Retinal pigment epithelial cell (primary cell): ENCODE data around the gene GNB1L.
"Not testable (repeated sequence)": the region's sequence is repeated elsewhere in the genome, so short reads cannot be mapped to it uniquely, and the experiment has no call there.

ENCODE experiments used
- DNase-seq: peaks from one replicate; pipeline ENCODE4 v3.0.0-alpha.2; 2010; ENCODE audit warnings: low read depth
- H3K4me3 ChIP-seq: 2 replicates; pipeline ENCODE4 v1.5.1; 2011; ENCODE audit warnings: mild to moderate bottlenecking, low read length, control low read depth, moderate library complexity
- TF ChIP-seq, protein P1 (sequence below): conservative IDR thresholded peaks from 2 replicates; pipeline ENCODE4 v1.5.1; 2011; ENCODE audit warnings: low read depth, low read length, control low read depth, inconsistent platforms

Gene GNB1L

DNA sequence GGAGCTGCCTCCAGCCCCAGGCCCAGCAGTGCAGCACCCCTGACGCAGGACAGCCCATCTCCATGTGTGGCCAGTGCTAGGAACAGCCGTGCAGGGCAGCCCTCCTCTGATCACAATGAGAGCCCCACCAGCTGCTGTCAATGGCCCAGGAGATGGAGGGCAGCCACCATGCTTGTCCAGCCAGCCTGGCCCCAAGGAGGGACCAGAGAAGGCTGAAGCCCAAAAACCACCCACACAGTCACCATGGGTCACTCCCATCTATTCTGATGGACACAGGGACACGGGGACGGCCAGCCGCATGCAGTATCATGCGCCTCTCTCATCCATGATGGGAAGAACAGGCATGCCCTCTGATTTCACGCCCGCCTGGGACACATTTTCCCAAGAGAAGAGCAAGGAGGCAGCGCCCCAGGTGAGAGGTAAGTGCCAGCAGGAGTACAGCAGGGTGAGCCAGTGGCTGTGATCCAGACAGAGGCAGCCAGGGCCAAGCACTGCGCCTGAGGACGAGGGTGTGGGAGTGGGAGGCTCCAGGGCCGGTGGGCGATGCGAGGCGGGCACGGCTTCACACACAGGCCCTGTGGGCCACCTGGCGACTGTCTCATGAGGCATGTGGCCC is 33.6 kb upstream of the GNB1L start:
- DNase-seq = no peak
- TF ChIP-seq, protein P1, sequence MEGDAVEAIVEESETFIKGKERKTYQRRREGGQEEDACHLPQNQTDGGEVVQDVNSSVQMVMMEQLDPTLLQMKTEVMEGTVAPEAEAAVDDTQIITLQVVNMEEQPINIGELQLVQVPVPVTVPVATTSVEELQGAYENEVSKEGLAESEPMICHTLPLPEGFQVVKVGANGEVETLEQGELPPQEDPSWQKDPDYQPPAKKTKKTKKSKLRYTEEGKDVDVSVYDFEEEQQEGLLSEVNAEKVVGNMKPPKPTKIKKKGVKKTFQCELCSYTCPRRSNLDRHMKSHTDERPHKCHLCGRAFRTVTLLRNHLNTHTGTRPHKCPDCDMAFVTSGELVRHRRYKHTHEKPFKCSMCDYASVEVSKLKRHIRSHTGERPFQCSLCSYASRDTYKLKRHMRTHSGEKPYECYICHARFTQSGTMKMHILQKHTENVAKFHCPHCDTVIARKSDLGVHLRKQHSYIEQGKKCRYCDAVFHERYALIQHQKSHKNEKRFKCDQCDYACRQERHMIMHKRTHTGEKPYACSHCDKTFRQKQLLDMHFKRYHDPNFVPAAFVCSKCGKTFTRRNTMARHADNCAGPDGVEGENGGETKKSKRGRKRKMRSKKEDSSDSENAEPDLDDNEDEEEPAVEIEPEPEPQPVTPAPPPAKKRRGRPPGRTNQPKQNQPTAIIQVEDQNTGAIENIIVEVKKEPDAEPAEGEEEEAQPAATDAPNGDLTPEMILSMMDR = no peak
- H3K4me3 ChIP-seq = no peak overlapping the region

DNA sequence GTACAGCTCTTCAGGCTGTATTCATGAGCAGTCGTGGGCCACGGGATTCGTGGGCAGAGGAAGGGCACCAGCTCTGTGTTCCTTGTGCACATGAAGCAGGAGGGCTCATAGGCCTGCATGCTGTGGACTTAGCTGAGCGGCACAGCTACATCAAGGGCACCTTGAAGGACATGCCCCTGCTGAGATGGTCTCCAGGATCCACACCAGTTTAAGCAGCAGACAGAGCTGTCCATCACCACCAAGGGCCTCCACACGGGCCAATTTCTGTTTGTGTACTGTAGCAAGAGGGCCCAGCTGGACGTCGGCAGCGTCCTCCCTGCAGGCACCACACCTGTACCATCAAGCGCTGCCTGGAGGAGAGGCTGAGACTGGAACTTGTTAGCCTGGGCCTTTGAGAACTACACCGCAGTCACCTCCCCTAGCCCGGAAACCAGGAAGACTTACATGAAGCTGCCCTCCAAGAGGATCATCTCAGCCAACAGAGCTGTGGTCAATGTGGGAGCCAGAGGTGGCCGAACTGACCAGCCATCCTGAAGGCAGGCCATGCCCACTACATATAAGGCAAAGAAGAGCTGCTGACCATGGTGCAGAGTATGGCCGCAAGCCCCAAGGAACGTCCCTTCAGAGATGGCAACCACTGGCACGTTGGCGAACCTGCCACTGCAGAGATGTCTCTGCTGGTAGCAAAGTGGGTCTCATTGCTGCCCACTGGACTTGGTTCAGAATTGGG is 32.7 kb upstream of the GNB1L start:
- no peak for DNase-seq
- TF ChIP-seq, protein P1 = no peak
- no peak overlapping the region for H3K4me3 ChIP-seq

DNA sequence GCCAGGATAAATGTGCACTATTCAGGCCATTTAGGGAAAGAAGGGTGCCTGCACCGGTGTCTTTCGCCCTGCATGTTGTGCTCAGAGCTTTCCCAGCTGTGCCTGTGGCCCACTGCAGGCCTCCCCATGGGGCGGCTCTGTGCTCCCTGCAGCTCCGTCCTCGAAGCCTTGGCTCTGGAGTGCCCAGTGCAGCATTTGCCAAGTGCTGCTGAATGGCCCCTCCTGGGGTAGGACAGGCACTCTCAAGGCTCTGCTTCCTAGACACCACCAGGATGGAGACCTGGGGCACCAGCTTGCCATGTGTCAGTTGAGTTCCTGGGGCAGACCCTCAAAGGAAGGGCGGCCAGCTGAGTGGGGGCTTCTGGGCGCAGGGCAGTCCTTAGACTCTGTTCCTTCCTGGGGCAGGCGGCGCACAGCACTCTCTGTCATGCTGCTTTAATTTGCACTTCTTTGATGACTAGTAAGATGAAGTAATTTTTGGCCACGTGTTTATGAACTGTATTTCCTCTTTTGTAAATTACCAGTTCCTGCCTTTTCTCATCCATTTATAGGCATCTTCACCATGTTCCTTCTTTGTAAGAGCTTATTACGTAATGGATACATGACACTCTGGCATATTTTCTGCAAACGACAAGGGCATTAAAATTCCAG is 32.1 kb upstream of the GNB1L start:
- DNase-seq = no peak
- TF ChIP-seq, protein P1 = no peak
- no peak overlapping the region for H3K4me3 ChIP-seq

DNA sequence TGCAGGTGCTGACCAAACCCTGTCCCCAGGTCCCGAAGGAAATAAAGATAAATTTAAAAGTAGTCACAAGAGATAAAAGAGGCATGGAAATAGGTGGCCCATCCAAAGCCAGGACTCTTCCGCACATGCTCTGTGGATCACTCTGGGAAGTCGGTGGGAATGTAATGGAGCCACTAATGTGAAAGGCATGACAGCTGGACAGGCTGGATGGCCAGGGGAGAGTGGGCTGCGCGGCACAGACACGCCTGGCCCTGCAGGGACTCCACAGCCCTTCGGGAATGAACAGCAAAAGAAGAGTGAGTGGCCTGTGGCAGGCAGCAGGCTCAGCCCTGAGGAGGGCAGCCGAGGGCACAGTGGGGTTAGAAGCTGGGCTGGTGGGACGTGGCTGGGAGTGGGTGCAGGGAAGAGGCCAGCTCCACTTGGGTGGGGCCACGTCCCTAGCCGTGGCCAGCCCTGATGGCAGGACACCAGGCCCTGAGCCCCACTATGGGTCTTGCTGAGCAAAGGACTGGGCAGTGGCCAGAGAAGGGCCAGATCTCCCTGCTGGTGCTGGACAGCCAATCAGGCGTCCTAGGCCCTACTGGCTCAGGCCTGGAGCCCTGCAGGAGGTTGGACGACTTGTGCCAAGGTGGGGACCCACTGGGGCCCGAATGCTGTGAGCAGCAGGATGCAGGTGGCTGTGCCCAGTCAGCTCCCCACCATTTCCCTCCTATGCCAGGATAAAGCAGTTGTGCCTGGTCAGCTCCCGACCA is 31.3 kb upstream of the GNB1L start:
- DNase-seq = no peak
- H3K4me3 ChIP-seq = no peak overlapping the region
- TF ChIP-seq, protein P1 = no peak

DNA sequence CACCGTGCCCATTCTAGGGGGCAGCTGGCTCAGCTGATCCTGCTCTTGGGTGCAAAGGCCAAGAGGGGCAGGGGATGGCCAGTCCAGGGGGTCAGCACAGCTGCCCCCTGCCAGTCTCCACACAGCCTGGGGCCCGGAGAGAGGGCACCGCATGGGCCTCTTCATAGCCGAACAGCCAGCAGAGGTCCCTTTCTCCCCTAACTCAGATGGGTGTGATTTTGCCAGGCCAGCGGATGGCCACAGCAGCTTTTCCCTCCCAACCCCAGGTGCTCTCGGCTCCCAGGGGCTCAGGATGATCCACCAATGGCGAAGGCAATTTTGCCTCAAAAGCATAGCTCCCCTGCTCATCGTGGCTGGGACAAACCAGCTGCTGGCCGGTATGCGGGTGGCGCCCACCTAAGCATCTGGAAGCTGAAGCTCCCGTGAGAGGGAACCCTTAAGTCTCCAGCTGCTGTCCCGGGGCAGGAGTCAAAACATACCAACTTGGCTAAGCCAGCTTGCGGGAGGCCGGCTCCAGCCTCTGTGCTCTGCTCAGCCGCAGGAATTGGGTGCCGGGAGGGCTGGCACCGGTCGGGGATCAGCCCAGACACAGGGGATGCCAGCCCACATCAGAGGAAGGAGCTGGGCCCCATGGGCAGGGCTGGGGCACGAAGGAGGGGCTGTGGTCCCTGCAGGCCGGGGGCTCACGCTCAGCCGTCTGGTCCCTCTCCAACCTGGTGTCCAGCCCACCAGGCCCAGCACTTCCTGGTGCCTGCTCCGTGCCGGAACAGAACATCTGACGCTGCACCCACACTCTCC is 30.5 kb upstream of the GNB1L start:
- TF ChIP-seq, protein P1 = no peak
- DNase-seq = no peak
- no peak overlapping the region for H3K4me3 ChIP-seq

DNA sequence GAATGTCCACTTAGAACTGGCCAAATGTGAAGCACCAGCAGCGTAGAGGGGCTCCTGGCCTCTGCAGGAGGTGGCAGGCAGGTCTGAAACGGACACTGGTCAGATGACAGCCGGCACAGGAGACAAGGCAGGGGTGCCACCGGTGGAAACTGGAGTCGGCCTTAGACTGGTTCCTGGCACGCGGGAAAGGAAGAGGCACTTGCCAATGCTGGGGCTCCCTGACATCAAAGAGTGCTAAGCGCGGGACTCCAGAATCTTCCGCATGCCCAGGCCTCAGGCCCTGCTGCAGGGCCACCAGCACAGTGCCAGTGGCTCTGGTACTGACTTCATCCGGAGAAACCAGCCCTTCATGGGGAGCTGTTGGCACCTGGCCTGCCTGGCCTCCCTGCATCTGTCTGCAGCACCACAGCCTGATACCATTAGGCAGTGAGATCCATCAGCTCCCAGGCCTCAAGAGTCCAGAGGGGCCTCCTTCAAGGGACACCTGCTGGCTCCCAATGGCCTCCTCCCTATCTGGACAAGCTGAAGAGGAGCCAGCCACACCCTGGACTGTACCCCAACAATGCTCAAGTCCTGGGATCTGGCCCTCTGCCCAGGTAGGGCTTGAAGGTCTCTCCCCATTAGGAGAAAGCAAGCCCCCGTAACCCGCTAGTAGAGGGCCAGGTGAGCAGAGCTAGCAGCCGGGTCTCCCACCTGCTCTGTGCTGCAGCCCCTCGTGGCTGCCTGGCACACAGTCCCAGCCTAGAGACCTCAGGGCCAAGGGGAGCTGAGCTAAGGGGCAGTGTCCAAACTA is 29.7 kb upstream of the GNB1L start:
- no peak for DNase-seq
- no peak overlapping the region for H3K4me3 ChIP-seq
- TF ChIP-seq, protein P1 = no peak

DNA sequence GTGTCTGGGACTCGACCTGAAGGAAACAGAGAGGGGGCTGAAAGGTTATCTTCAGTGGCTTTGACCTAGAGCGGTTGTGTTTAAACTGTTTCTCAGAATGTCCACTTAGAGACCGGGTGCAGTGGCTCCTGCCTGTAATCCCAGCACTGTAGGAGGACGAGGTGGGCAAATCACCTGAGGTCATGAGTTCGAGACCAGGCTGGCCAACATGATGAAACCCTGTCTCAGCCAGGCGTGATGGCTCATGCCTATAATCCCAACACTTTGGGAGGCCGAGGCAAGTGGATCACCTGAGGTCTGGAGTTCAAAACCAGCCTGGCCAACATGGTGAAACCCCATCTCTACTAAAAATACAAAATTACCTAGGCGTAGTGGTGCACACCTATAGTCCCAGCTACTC is 28.8 kb upstream of the GNB1L start:
- not testable (repeated sequence) for DNase-seq, H3K4me3 ChIP-seq
